Breast epithelium (tissue), 4 donors: ENCODE results near the gene ADGRG3. TPM values are rescaled to one million over a fixed set of nuclear protein-coding genes. Genes with fewer than 3 reads are reported as not detected.

Experiments
- DNase-seq, 2 donors: peaks; one replicate each; pipeline ENCODE4 v3.0.0-alpha.2; 2019; ENCODE audit warnings: low spot score in 2 of 2
- H3K27ac ChIP-seq, 2 donors: fragments of 200-600 bp; sonication (generic) in 1 of 2; one replicate each; pipeline ENCODE4 v1.5.1; 2016 to 2019; ENCODE audit warnings: mild to moderate bottlenecking in 1 of 2
- H3K27me3 ChIP-seq, 2 donors: fragments of 200-600 bp; sonication (generic) in 1 of 2; one replicate each; pipeline versions ENCODE4 v1.5.1 to v1.6.0; 2017 to 2019; ENCODE audit warnings: control low read depth in 1 of 2, mild to moderate bottlenecking in 1 of 2
- H3K36me3 ChIP-seq: fragments of 200-600 bp; one replicate; pipeline ENCODE4 v1.5.1; 2019
- H3K4me1 ChIP-seq, 2 donors: fragments of 200-600 bp; sonication (generic); one replicate each; pipeline ENCODE4 v1.5.1; 2016 to 2019; ENCODE audit warnings: control low read depth in 1 of 2
- H3K4me3 ChIP-seq, 3 donors: fragments of 200-600 bp; sonication (generic); 1 replicate in 2 of 3; 2 replicates in 1 of 3; pipeline ENCODE4 v1.5.1; 2016 to 2019; ENCODE audit warnings: mild to moderate bottlenecking in 3 of 3, moderate library complexity in 2 of 3
- H3K9me3 ChIP-seq, 2 donors: fragments of 200-600 bp; sonication (generic) in 1 of 2; one replicate each; pipeline ENCODE4 v1.5.1; 2016 to 2019; ENCODE audit warnings: control low read depth in 1 of 2
- CTCF ChIP-seq, 3 donors: fragments of 450-650 bp; IDR thresholded peaks; one replicate each; pipeline ENCODE4 v1.5.1; 2016 to 2017; ENCODE audit warnings: antibody characterized with exemption in 3 of 3, mild to moderate bottlenecking in 3 of 3, moderate library complexity in 3 of 3
- POLR2A ChIP-seq: fragments of 450-650 bp; IDR thresholded peaks from one replicate; pipeline ENCODE4 v1.6.1; 2016; ENCODE audit warnings: antibody characterized with exemption, mild to moderate bottlenecking, moderate library complexity
- POLR2AphosphoS5 ChIP-seq, 3 donors: sonication (generic); formaldehyde crosslinking; IDR thresholded peaks; one replicate each; pipeline ENCODE4 v1.6.1; 2017; ENCODE audit warnings: antibody characterized with exemption in 3 of 3
- intact Hi-C: fragments of 100-400 bp; cut with DNase I; formaldehyde crosslinking; loops from one replicate; pipeline ENCODE4 v1.15.1; 2023; ENCODE audit warnings: low total_unique reads
- total RNA-seq, 3 donors: library from RNA; depleted of rRNA; stranded (reverse); fragments of >200 nt; gene quantifications; one replicate each; pipeline ENCODE4 v1.1.0, GENCODE V29; 2016

The ADGRG3 gene
- total RNA-seq, 3 donors from 2014 or later: 0.64 to 5.2 (median 1.6) TPM

GRCh38 chr16:57685633-57686032 is 17.5 kb downstream of the ADGRG3 start:
- DNase-seq: no peak
- no peaks in the 10 kb centered on the region for H3K4me1 ChIP-seq
- no peaks in the 10 kb centered on the region for H3K27me3 ChIP-seq
- no peak overlapping the region for H3K4me3 ChIP-seq
- no peaks in the 10 kb centered on the region for H3K9me3 ChIP-seq
- no peaks in the 10 kb centered on the region for H3K36me3 ChIP-seq
- intact Hi-C loops: no loop called here
- TF ChIP-seq POLR2A (no peak), CTCF (IDR thresholded peaks at IDR 0.05) (no peak), POLR2AphosphoS5 (IDR thresholded peaks at IDR 0.05) (no peak)
- no peak overlapping the region for H3K27ac ChIP-seq

GRCh38 chr16:57686577-57686976 is 18.5 kb downstream of the ADGRG3 start:
- Histone ChIP-seq H3K9me3 (no peaks in the 10 kb centered on the region), H3K4me1 (no peaks in the 10 kb centered on the region), H3K27me3 (no peaks in the 10 kb centered on the region), H3K36me3 (no peaks in the 10 kb centered on the region), H3K27ac (no peak overlapping the region), H3K4me3 (no peak overlapping the region)
- TF ChIP-seq POLR2A: no peak
- no peak for TF ChIP-seq POLR2AphosphoS5 (IDR thresholded peaks at IDR 0.05)
- TF ChIP-seq CTCF (IDR thresholded peaks at IDR 0.05): no peak
- no peak for DNase-seq
- intact Hi-C loops: no loop called here

- no peaks in the 10 kb centered on the region for H3K4me1 ChIP-seq
- no peaks in the 10 kb centered on the region for H3K27me3 ChIP-seq
- TF ChIP-seq CTCF (IDR thresholded peaks at IDR 0.05) (no peak), POLR2A (no peak), POLR2AphosphoS5 (IDR thresholded peaks at IDR 0.05) (no peak)
- H3K4me3 ChIP-seq: no peak overlapping the region
- DNase-seq: no peak
- H3K9me3 ChIP-seq: no peaks in the 10 kb centered on the region
- no peaks in the 10 kb centered on the region for H3K36me3 ChIP-seq
- intact Hi-C loops: no loop called here
- H3K27ac ChIP-seq: no peak overlapping the region
These were observed 19.3 kb downstream of the ADGRG3 start for GRCh38 chr16:57687363-57687929.

- Histone ChIP-seq H3K27ac (no peak overlapping the region), H3K36me3 (no peaks in the 10 kb centered on the region), H3K27me3 (no peaks in the 10 kb centered on the region), H3K4me3 (no peak overlapping the region), H3K9me3 (no peaks in the 10 kb centered on the region), H3K4me1 (no peaks in the 10 kb centered on the region)
- no peak for DNase-seq
- intact Hi-C loops: no loop called here
- TF ChIP-seq POLR2A: no peak
- no peak for TF ChIP-seq CTCF (IDR thresholded peaks at IDR 0.05)
- TF ChIP-seq POLR2AphosphoS5 (IDR thresholded peaks at IDR 0.05): no peak
These were observed 20.4 kb downstream of the ADGRG3 start for GRCh38 chr16:57688487-57688986.

GRCh38 chr16:57688987-57689761 is 21.1 kb downstream of the ADGRG3 start:
- intact Hi-C loops: no loop called here
- Histone ChIP-seq H3K4me1 (no peaks in the 10 kb centered on the region), H3K9me3 (no peaks in the 10 kb centered on the region), H3K36me3 (no peaks in the 10 kb centered on the region), H3K27ac (no peak overlapping the region), H3K27me3 (no peaks in the 10 kb centered on the region), H3K4me3 (no peak overlapping the region)
- no peak for TF ChIP-seq POLR2A
- no peak for TF ChIP-seq CTCF (IDR thresholded peaks at IDR 0.05)
- DNase-seq: peak in 1 of 2 donors; percentile 47
